Ammon's horn (tissue), 1 donor: Measurements from ENCODE around the gene GPRC5D.

Experiments
- DNase-seq: peaks from one replicate; pipeline ENCODE4 v3.0.0-alpha.2; 2016; ENCODE audit warnings: low spot score

Gene GPRC5D

GRCh38 chr12:12952036-12952435 is at the start of gene GPRC5D:
GPRC5D (minus strand) TSS chr12:12952170; CDS start chr12:12950384, 1,786 bp downstream.
- DNase-seq = no peak

GRCh38 chr12:13001775-13002040 is 49.7 kb upstream of the GPRC5D start:
- DNase-seq = no peak

- DNase-seq = peak; percentile 72
Observed at GRCh38 chr12:13000925-13001774, 49.2 kb upstream of the GPRC5D start.

- no peak for DNase-seq
Observed at GRCh38 chr12:13000616-13000924, 48.6 kb upstream of the GPRC5D start.

GRCh38 chr12:12999959-13000615 is 48.1 kb upstream of the GPRC5D start, which contains the start of gene HEBP1:
HEBP1 (minus strand) TSS chr12:13000265; CDS start chr12:13000114, 151 bp downstream.
- DNase-seq = peak; percentile 99

- no peak for DNase-seq
Observed at GRCh38 chr12:12999271-12999958, 47.4 kb upstream of the GPRC5D start.

GRCh38 chr12:12998248-12998647 is 46.3 kb upstream of the GPRC5D start:
- DNase-seq = no peak

- no peak for DNase-seq
Observed at GRCh38 chr12:12997734-12998133, 45.8 kb upstream of the GPRC5D start.

- no peak for DNase-seq
Observed at GRCh38 chr12:12997156-12997555, 45.2 kb upstream of the GPRC5D start.

GRCh38 chr12:12996209-12996608 is 44.2 kb upstream of the GPRC5D start:
- DNase-seq = no peak

GRCh38 chr12:12995088-12995487 is 43.1 kb upstream of the GPRC5D start:
- no peak for DNase-seq

GRCh38 chr12:12993367-12993766 is 41.4 kb upstream of the GPRC5D start:
- no peak for DNase-seq

- DNase-seq = peak; percentile 53
Observed at GRCh38 chr12:12992418-12993130, 40.6 kb upstream of the GPRC5D start.

GRCh38 chr12:12990700-12991468 is 38.9 kb upstream of the GPRC5D start:
- no peak for DNase-seq

- DNase-seq = no peak
Observed at GRCh38 chr12:12987421-12987820, 35.5 kb upstream of the GPRC5D start.

GRCh38 chr12:12986775-12987331 is 34.9 kb upstream of the GPRC5D start:
- no peak for DNase-seq

GRCh38 chr12:12985817-12986408 is 33.9 kb upstream of the GPRC5D start:
- DNase-seq = no peak

GRCh38 chr12:12984149-12984548 is 32.2 kb upstream of the GPRC5D start:
- DNase-seq = no peak

- DNase-seq = peak; percentile 86
Observed at GRCh38 chr12:12983420-12984035, 31.6 kb upstream of the GPRC5D start.

- DNase-seq = no peak
Observed at GRCh38 chr12:12982331-12982730, 30.4 kb upstream of the GPRC5D start.
